Mesenteric fat pad (tissue), 1 donor: ENCODE data around the gene FOXO4. TPM values are rescaled to one million over a fixed set of nuclear protein-coding genes. Genes with fewer than 3 reads are reported as not detected.
A peak's percentile ranks its signal among the peaks of the same experiment; 100 is the strongest.

Experiments used
- DNase-seq: peaks from one replicate; pipeline ENCODE4 v3.0.0-alpha.2; 2020; ENCODE audit warnings: low spot score
- total RNA-seq: library from RNA; stranded (reverse); fragmentation: NEBNext Ultra II Directional; extraction: Animal tissue kit (Norgen Biotek cat#: 25700); gene quantifications from one replicate; pipeline ENCODE4 v1.2.1, GENCODE V29; 2021
- donor health status: DM: yes; HTN: yes; CAD: no.

FOXO4 gene
- total RNA-seq, 1 donor from 2014 or later, result 24.7 TPM

DNA sequence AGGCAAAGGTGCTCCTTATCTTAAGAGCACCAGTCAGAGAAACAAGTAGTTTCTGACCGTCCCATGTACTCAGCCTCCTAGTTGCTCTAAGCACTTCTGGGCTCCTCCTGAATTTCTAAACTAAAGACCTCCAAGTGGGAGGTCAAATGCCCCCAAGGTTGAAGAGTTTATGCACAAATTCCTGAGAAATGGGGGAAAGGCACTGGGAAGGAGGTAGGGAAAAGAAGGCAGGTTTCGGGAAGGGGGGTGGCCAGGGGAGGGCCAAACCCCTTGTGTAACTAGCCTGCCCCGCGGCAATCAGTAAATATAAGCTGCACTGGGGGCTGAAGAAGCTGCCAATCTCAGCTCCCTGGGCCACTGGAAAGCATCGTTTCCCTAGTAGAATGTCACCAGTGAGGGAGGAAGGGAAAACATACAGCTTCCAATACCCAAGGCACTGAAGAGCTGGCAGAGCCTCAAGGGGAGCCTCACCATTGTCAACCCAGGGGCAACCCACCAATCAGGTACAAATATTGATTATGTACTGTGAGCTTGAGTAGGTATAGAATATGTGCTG, 3.4 kb downstream of the FOXO4 start:
- peak; percentile 20 for DNase-seq

DNA sequence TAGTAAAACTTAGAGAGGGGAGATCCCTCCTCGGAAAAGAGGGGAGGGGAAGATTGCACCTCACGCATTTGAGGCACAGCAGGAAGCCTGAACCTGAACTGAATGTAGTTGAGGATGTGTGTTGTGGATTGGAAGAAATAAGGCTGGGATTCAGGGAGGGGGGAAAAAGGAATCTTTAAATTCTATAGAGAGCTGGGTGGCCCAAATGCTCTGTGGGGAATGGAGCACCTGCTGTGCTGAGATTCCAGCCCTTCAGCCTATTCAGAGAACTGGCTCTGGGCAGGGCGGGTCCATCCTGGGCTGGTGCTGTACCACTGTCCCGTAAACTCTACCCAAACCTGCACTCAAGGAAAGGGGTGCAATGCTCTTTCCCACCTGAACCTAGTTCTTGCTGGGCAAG, 4.1 kb downstream of the FOXO4 start:
- DNase-seq, result no peak

- no peak for DNase-seq
Measured at GRCh38 chrX:71100581-71101505, 5.2 kb downstream of the FOXO4 start.

- DNase-seq, result no peak
Measured at GRCh38 chrX:71102292-71102691, 6.6 kb downstream of the FOXO4 start.

GRCh38 chrX:71103110-71103983, 7.7 kb downstream of the FOXO4 start:
- DNase-seq, result no peak

DNA sequence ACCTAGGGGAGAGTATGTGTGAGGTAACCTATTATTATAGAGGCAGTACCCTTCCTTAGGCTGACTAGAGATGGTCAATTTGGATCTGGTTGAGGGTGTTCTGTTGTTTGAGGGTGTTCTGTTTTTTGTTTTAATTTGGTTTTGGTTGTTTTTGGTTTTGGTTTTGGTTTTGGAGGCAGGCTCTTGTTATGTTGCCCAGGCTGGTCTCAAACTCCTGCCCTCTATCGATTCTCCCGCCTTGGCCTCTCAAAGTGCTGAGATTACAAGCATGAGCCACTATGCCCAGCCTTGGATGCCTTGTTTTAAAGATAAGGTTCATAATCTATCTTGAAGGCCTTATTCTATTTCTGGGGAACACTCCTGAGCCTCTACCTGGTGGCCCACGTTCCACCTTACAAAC, 10.0 kb downstream of the FOXO4 start:
- DNase-seq, result no peak

DNA sequence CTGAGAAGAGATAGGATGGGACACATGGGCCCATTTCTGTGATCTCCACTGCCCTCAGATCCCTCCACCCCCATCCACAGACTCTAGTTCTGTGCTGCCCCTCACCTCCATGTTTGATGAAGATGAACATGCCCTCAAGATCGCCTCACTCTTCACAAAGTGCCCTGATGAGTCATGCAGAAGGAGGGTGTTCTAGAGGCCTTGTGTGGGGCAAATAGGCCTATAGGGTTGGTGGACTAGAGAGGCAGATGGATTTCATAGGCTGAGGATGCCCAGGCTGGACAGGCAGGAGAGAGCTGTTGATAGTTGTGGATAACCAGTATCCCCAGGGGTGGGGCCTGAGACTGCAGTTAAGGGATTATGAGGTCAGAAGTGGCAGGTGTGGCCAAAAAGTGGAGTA, 10.8 kb downstream of the FOXO4 start, which contains the start of gene CXorf65:
Gene CXorf65, minus strand, starts transcription at position 314 of the 400 bp plus-strand sequence. Its CDS starts 184 bp downstream, at position 130.
- no peak for DNase-seq

- DNase-seq, result no peak
Measured at GRCh38 chrX:71107245-71107644, 11.6 kb downstream of the FOXO4 start.

DNA sequence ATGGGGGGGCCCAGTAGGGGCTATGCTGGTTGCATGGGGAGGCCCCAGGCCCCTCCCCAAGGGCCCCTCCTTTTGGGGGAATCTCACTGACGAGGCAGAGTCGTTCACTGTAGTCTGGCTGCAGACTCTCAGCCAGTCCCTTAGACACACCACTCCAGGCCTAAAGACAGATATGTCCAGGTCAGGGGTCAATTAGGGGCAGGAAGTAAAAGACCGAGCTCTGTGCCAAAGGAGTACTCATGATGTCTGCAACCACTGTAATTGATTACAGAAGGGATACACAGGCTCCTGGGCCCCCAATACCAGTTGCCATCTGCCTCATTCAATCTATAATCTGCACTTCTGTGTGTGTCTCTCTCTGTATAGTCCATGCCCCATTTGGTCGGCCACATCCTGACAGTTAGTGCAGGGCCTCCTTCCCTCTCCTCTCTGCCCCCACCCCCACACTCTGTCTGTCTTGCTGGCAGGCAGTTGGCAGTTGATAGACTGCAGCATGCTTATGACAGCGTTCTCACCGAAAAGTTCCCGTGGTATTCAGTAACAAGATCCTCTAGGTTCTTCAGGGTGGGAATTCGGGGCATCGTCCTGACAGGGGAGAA, 12.2 kb downstream of the FOXO4 start:
- no peak for DNase-seq

DNA sequence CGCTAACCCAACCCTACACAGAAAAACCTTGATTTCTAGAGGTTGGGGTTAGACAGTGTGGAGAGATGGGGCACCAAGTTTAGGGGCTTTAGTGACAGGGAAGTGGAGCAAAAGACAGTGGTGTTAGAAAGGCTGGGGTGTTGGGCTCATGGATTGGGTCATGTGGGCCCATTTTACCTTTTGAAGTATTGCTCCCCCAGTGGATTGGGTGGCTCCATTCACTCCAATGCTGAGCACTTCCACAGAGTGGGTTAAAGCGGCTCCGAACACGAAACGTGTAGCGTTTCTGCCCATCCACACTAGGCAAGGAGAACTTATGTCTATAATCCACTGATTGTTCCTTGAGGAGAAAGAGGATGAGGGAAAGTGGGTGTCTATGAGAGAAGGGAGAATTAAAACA, 13.4 kb downstream of the FOXO4 start:
- DNase-seq, result no peak

DNA sequence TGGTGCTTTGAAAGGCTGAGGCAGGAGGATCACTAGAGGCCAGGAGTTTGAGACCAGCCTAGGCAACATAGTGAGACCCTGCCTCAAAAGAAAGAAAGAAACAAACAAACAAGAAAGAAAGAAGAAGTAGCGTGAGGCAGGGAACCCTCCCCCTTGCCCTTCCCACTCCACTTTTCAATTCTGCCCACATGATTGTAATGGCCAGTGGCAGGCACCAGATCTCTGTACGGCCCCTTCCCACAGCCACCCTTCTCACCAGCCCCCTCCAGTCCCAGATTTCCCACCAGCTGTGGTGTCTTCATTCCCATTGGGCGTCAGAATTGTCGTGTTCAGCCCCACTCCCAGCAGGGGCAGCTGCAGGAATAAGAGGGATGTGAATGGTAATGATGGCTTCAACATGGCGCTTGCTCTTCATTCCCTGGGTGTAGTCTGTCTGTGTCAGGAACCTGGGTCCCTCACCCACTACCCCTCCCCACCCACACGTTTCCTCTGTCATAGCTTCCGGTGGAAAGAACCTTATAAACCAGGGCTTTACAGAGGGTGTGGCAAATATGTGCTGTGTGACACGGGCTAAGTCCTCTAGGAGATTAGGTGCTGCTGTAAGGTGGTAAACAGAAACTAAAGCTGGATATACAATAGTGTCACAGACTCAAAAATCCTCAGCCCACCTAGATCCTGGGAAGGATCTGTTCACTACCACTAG, 15.6 kb downstream of the FOXO4 start, which contains the start of gene IL2RG:
Gene IL2RG, minus strand, starts transcription at position 437 of the 703 bp plus-strand sequence. Its CDS starts 38 bp downstream, at position 399.
- DNase-seq, result no peak

DNA sequence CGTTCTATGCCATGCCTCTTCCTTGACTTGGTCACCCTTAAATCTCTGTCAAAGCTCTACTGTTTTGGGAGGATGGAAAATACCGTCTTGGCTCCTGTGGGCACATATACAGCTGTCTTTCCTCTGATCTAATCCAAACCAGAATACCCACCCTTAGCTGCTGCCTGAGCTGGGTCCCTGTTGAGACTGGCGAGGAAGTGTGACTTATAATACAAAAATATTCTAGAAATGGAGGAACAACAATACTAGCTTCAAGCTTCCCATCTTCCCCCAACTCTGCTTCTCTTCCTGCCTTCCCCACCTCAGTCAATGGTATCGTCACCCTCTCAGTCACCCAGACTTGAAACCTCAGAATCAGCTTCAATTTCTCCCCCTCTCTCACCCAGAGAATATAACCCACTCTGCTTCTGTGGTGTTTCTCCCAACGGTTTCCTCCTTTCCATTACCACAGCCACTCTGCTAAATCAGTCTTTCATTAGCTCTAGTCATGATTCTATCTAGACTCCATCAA, 16.3 kb downstream of the FOXO4 start:
- no peak for DNase-seq

DNA sequence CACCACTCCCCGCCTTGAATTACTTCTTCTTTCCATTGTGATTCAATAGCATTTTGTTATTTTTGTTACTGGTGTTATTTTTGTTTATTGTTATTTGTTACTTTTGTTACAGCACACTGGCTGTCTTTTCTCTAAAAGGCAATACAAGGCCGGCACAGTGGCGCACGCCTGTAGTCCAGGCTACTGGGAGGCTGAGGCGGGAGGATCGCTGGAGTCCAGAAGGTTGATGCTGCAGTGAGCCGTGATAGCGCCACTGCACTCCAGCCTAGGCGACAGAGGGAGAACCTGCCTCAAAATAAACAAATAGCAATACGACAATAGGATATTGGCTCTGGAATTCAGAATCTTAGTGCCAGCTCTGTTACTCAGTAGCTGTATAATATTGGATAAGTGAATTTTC, 21.7 kb downstream of the FOXO4 start:
- no peak for DNase-seq

GRCh38 chrX:71118032-71118984, 22.7 kb downstream of the FOXO4 start, which contains the start of gene MED12:
TSS of gene MED12 (plus strand) at chrX:71118596. CDS start at chrX:71118755, 159 bp downstream.
- peak; percentile 92 for DNase-seq

DNA sequence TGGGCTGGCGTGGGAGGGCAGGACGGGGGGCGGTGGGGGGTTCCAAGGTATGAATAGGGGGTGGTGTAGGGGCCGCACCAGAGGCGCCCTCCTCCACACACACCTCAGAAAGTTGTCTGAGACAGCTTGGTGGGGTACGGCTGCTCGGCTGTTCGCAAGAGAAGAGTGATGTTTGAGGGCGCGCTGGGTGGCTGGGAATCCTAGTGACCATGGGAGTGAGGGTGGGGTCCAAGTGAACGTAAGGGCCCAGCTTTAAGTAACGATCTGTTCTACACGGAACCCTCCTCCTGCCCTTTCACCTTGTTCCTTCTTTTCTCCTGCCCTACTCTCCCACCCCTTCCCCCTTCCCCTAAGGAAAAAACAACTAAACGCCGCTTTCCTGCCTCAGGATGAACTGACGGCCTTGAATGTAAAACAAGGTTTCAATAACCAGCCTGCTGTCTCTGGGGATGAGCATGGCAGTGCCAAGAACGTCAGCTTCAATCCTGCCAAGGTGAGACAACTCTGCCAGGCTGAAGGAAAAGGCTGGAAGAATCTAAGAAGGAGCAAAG, 23.4 kb downstream of the FOXO4 start:
- DNase-seq, result no peak

GRCh38 chrX:71128166-71128833, 32.6 kb downstream of the FOXO4 start:
- DNase-seq, result no peak

DNA sequence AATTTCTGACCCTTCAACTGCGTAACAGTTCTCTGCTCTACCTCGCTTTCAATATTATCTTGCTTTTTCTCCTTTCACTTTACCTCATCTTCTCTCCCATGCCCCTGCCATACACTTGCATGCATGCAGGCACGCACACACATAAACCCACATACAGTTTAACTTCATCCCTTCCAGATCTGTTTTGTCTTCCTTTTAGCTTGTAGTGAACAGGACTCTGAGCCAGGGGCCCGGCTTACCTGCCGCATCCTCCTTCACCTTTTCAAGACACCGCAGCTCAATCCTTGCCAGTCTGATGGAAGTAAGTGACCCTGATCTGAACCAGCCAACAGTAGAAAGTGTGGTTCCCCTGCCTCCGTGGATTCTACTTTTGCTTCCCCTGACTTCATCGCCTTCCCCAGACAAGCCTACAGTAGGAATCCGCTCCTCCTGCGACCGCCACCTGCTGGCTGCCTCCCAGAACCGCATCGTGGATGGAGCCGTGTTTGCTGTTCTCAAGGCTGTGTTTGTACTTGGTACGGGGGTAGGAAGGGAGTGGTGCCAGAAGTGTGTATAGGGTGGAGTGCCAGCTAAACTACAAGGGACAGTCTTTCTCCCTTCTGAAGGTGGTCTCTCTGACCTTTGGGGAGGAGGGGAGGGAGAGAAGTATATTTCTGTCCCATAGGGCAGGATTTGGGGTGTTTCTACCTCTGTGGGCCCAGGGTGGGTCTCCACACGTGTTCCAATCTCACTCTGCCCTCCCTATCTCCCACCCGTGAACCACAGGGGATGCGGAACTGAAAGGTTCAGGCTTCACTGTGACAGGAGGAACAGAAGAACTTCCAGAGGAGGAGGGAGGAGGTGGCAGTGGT, 33.5 kb downstream of the FOXO4 start:
- no peak for DNase-seq
